Liver (tissue), 3 donors: ENCODE measurements around the gene SLU7.

ENCODE experiments used
- GABPA ChIP-seq, 2 donors: IDR thresholded peaks in 1 of 2; conservative IDR thresholded peaks in 1 of 2; 2 replicates each; pipeline ENCODE4 v1.6.1; 2016; ENCODE audit warnings: antibody characterized with exemption in 2 of 2, mild to moderate bottlenecking in 1 of 2, moderate library complexity in 1 of 2
- RAD21 ChIP-seq, 2 donors: IDR thresholded peaks; 2 replicates each; pipeline ENCODE4 v1.6.1; 2016; ENCODE audit warnings: antibody characterized with exemption in 2 of 2, mild to moderate bottlenecking in 2 of 2
- RXRA ChIP-seq, 2 donors: IDR thresholded peaks; 2 replicates each; pipeline ENCODE4 v1.6.1; 2017 to 2018; ENCODE audit warnings: antibody characterized with exemption in 2 of 2, mild to moderate bottlenecking in 1 of 2
- YY1 ChIP-seq: IDR thresholded peaks from 2 replicates; pipeline ENCODE4 v1.6.1; 2016; ENCODE audit warnings: antibody characterized with exemption, mild to moderate bottlenecking
- TF ChIP-seq, protein P1 (sequence below): IDR thresholded peaks from 2 replicates; pipeline ENCODE4 v1.6.1; 2016; ENCODE audit warnings: antibody characterized with exemption, mild to moderate bottlenecking
- TF ChIP-seq, protein P2 (sequence below): IDR thresholded peaks from 2 replicates; pipeline ENCODE4 v1.6.1; 2016; ENCODE audit warnings: antibody characterized with exemption
- TF ChIP-seq, protein P3 (sequence below): fragments of 150-350 bp; IDR thresholded peaks from 2 replicates; pipeline ENCODE4 v1.5.1; 2017; ENCODE audit warnings: improper control_type of control experiment, low read depth, low read length; ENCODE audit not compliant: missing input control
- TF ChIP-seq, protein P4 (sequence below): IDR thresholded peaks from 2 replicates; pipeline ENCODE4 v1.6.1; 2016; ENCODE audit warnings: antibody characterized with exemption
- donor health status: healthy.
- donor health status: healthy.

DNA sequence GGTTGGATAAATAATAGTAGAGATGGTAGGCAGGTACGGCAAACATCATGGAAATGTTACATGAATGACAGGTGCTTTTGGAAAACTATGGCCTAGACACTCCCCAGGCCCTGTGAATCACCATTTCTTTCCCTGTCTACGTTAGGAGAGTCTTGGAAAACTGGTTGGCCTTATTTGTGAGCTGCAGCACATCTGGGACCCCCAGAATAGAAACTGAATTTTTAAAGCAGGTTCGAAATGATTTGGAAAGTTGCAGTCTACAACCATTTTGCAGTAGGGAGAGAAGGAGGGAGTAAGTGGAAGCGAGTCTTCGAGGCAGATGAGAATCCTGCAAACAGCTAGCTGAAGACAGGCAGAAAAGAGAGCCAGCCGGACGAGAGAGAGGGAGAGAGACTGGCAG lies 61.5 kb downstream of the SLU7 start:
- TF ChIP-seq, protein P1, sequence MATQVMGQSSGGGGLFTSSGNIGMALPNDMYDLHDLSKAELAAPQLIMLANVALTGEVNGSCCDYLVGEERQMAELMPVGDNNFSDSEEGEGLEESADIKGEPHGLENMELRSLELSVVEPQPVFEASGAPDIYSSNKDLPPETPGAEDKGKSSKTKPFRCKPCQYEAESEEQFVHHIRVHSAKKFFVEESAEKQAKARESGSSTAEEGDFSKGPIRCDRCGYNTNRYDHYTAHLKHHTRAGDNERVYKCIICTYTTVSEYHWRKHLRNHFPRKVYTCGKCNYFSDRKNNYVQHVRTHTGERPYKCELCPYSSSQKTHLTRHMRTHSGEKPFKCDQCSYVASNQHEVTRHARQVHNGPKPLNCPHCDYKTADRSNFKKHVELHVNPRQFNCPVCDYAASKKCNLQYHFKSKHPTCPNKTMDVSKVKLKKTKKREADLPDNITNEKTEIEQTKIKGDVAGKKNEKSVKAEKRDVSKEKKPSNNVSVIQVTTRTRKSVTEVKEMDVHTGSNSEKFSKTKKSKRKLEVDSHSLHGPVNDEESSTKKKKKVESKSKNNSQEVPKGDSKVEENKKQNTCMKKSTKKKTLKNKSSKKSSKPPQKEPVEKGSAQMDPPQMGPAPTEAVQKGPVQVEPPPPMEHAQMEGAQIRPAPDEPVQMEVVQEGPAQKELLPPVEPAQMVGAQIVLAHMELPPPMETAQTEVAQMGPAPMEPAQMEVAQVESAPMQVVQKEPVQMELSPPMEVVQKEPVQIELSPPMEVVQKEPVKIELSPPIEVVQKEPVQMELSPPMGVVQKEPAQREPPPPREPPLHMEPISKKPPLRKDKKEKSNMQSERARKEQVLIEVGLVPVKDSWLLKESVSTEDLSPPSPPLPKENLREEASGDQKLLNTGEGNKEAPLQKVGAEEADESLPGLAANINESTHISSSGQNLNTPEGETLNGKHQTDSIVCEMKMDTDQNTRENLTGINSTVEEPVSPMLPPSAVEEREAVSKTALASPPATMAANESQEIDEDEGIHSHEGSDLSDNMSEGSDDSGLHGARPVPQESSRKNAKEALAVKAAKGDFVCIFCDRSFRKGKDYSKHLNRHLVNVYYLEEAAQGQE, result no peak
- TF ChIP-seq RXRA (IDR thresholded peaks at IDR 0.05) (no peak), RAD21 (IDR thresholded peaks at IDR 0.05) (no peak), YY1 (no peak), GABPA (IDR thresholded peaks at IDR 0.05 in 1 of 2, conservative IDR thresholded peaks at IDR 0.05 in 1 of 2) (no peak)
- TF ChIP-seq, protein P2, sequence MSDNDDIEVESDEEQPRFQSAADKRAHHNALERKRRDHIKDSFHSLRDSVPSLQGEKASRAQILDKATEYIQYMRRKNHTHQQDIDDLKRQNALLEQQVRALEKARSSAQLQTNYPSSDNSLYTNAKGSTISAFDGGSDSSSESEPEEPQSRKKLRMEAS, result no peak
- TF ChIP-seq, protein P3, sequence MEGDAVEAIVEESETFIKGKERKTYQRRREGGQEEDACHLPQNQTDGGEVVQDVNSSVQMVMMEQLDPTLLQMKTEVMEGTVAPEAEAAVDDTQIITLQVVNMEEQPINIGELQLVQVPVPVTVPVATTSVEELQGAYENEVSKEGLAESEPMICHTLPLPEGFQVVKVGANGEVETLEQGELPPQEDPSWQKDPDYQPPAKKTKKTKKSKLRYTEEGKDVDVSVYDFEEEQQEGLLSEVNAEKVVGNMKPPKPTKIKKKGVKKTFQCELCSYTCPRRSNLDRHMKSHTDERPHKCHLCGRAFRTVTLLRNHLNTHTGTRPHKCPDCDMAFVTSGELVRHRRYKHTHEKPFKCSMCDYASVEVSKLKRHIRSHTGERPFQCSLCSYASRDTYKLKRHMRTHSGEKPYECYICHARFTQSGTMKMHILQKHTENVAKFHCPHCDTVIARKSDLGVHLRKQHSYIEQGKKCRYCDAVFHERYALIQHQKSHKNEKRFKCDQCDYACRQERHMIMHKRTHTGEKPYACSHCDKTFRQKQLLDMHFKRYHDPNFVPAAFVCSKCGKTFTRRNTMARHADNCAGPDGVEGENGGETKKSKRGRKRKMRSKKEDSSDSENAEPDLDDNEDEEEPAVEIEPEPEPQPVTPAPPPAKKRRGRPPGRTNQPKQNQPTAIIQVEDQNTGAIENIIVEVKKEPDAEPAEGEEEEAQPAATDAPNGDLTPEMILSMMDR, result no peak
- TF ChIP-seq, protein P4, sequence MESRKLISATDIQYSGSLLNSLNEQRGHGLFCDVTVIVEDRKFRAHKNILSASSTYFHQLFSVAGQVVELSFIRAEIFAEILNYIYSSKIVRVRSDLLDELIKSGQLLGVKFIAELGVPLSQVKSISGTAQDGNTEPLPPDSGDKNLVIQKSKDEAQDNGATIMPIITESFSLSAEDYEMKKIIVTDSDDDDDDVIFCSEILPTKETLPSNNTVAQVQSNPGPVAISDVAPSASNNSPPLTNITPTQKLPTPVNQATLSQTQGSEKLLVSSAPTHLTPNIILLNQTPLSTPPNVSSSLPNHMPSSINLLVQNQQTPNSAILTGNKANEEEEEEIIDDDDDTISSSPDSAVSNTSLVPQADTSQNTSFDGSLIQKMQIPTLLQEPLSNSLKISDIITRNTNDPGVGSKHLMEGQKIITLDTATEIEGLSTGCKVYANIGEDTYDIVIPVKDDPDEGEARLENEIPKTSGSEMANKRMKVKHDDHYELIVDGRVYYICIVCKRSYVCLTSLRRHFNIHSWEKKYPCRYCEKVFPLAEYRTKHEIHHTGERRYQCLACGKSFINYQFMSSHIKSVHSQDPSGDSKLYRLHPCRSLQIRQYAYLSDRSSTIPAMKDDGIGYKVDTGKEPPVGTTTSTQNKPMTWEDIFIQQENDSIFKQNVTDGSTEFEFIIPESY, result no peak
